WTC11 (cell line): ENCODE data around the gene SRSF11. TPM values are rescaled to one million over a fixed set of nuclear protein-coding genes. Genes with fewer than 3 reads are reported as not detected.

Experiments
- ATAC-seq: fragments of 200-7000 bp; cut with Tn5 transposase; 2 replicates; pipeline ENCODE4 v1.10.0; 2021; ENCODE audit warnings: mild to moderate bottlenecking, moderate library complexity
- CTCF ChIA-PET: fragments of 300-600 bp; sonication (Branson Sonifier 250); formaldehyde crosslinking; loops from one replicate; lab custom pipeline; 2021; ENCODE audit warnings: antibody characterized with exemption; lab: Charles Lee
- POLR2A ChIA-PET: fragments of 350-600 bp; sonication (Branson Sonifier 250); formaldehyde crosslinking; loops from one replicate; lab custom pipeline; 2021; ENCODE audit warnings: antibody characterized with exemption; lab: Charles Lee
- DNase-seq: peaks from one replicate; pipeline ENCODE4 v3.0.0; 2021; ENCODE audit warnings: low spot score
- H3K27ac Mint-ChIP-seq: 2 replicates; pipeline ENCODE4 v1.8.0; 2021; ENCODE audit warnings: mixed read lengths
- H3K27me3 Mint-ChIP-seq: 2 replicates; pipeline ENCODE4 v1.8.0; 2021; ENCODE audit warnings: low read depth, mild to moderate bottlenecking, moderate library complexity, mixed read lengths
- H3K36me3 Mint-ChIP-seq: 2 replicates; pipeline ENCODE4 v1.8.0; 2021; ENCODE audit warnings: mixed read lengths
- H3K4me1 Mint-ChIP-seq: 2 replicates; pipeline ENCODE4 v1.8.0; 2022; ENCODE audit warnings: mixed read lengths
- H3K4me3 Mint-ChIP-seq: 2 replicates; pipeline ENCODE4 v1.8.0; 2021; ENCODE audit warnings: mild to moderate bottlenecking, moderate library complexity, mixed read lengths
- H3K9me3 Mint-ChIP-seq: 2 replicates; pipeline ENCODE4 v1.8.0; 2021; ENCODE audit warnings: mixed read lengths
- AR ChIP-seq: fragments of 250-450 bp; sonication (Bioruptor Pico); IDR thresholded peaks from 2 replicates; pipeline ENCODE4 v1.9.0; 2021; ENCODE audit warnings: mild to moderate bottlenecking
- ATF1 ChIP-seq: sonication (generic); formaldehyde crosslinking; IDR thresholded peaks from 2 replicates; pipeline ENCODE4 v1.8.1; 2023; ENCODE audit warnings: mild to moderate bottlenecking, moderate library complexity, missing genetic modification reagents
- ATF2 ChIP-seq: sonication (generic); formaldehyde crosslinking; IDR thresholded peaks from 2 replicates; pipeline ENCODE4 v1.8.1; 2022; ENCODE audit warnings: low read depth, missing genetic modification reagents, borderline replicate concordance
- CREB1 ChIP-seq: sonication (generic); formaldehyde crosslinking; IDR thresholded peaks from 2 replicates; pipeline ENCODE4 v1.8.0; 2023; ENCODE audit warnings: mild to moderate bottlenecking, missing genetic modification reagents
- E2F1 ChIP-seq: sonication (generic); formaldehyde crosslinking; IDR thresholded peaks from 2 replicates; pipeline ENCODE4 v1.8.0; 2022; ENCODE audit warnings: mild to moderate bottlenecking, missing genetic modification reagents
- EMX1 ChIP-seq: fragments of 250-450 bp; sonication (Bioruptor Pico); IDR thresholded peaks from 2 replicates; pipeline ENCODE4 v1.8.0; 2021; ENCODE audit warnings: mild to moderate bottlenecking
- MYBL2 ChIP-seq: sonication (generic); formaldehyde crosslinking; IDR thresholded peaks from 2 replicates; pipeline ENCODE4 v1.8.1; 2023; ENCODE audit warnings: mild to moderate bottlenecking, moderate library complexity, missing genetic modification reagents
- NFATC4 ChIP-seq: fragments of 250-450 bp; sonication (Bioruptor Pico); IDR thresholded peaks from 2 replicates; pipeline ENCODE4 v1.9.0; 2021; ENCODE audit warnings: mild to moderate bottlenecking
- NFE2L1 ChIP-seq: sonication (generic); formaldehyde crosslinking; IDR thresholded peaks from 2 replicates; pipeline ENCODE4 v1.8.1; 2023; ENCODE audit warnings: missing genetic modification reagents
- NFYB ChIP-seq: sonication (generic); formaldehyde crosslinking; conservative IDR thresholded peaks from 2 replicates; pipeline ENCODE4 v1.8.0; 2022; ENCODE audit warnings: low read depth, missing genetic modification reagents
- NR3C1 ChIP-seq: sonication (generic); formaldehyde crosslinking; conservative IDR thresholded peaks from 2 replicates; pipeline ENCODE4 v1.8.1; 2023; ENCODE audit warnings: low read depth, mild to moderate bottlenecking, missing genetic modification reagents
- OVOL2 ChIP-seq: fragments of 250-450 bp; sonication (Bioruptor Pico); IDR thresholded peaks from 2 replicates; pipeline ENCODE4 v1.9.0; 2021; ENCODE audit warnings: mild to moderate bottlenecking, borderline replicate concordance
- USF2 ChIP-seq: sonication (generic); formaldehyde crosslinking; IDR thresholded peaks from 2 replicates; pipeline ENCODE4 v1.8.1; 2023; ENCODE audit warnings: mild to moderate bottlenecking, missing genetic modification reagents, moderate library complexity
- ZNF317 ChIP-seq: sonication (generic); formaldehyde crosslinking; IDR thresholded peaks from 2 replicates; pipeline ENCODE4 v1.8.1; 2023; ENCODE audit warnings: low read depth, mild to moderate bottlenecking, moderate library complexity, missing genetic modification reagents, borderline replicate concordance
- ZNF396 ChIP-seq: fragments of 250-450 bp; sonication (Bioruptor Pico); IDR thresholded peaks from 2 replicates; pipeline ENCODE4 v1.8.0; 2021; ENCODE audit warnings: mild to moderate bottlenecking, moderate library complexity, borderline replicate concordance
- total RNA-seq: library from RNA; stranded (reverse); gene quantifications from 3 replicates; pipeline ENCODE4 v1.2.3, GENCODE V29; 2021
- TF ChIP-seq, protein P1 (sequence below): sonication (generic); formaldehyde crosslinking; conservative IDR thresholded peaks from 2 replicates; pipeline ENCODE4 v1.8.1; 2023; ENCODE audit warnings: mild to moderate bottlenecking, low read depth, missing genetic modification reagents, moderate library complexity
- TF ChIP-seq, protein P2 (sequence below): fragments of 250-450 bp; sonication (Bioruptor Pico); IDR thresholded peaks from 2 replicates; pipeline ENCODE4 v1.8.0; 2021; ENCODE audit warnings: mild to moderate bottlenecking
- TF ChIP-seq, protein P3 (sequence below): sonication (generic); formaldehyde crosslinking; IDR thresholded peaks from 2 replicates; pipeline ENCODE4 v1.8.1; 2023; ENCODE audit warnings: mild to moderate bottlenecking, missing genetic modification reagents

The SRSF11 gene
- total RNA-seq, 1 experiment from 2014 or later, result 193 TPM

DNA sequence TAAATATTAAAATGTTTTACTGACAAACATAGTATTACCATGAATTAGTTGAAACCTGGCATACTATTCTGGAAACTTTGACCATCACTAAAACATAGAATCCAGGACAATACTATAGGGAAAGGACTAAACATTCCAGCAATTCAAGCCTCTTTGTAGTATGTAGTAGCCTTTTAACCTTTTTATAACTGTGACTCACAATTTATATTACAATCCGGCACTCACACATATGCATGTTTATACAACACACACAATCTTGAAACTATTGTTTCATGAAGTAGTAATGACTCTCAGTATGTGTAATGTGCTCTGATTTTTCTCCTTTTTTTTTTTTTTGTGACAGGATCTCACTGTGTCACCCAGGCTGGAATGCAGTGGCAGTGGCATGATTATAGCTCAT, 69.0 kb downstream of the SRSF11 start:
- POLR2A ChIA-PET, result no interaction called here
- CTCF ChIA-PET, result no interaction called here
- TF ChIP-seq, protein P1, sequence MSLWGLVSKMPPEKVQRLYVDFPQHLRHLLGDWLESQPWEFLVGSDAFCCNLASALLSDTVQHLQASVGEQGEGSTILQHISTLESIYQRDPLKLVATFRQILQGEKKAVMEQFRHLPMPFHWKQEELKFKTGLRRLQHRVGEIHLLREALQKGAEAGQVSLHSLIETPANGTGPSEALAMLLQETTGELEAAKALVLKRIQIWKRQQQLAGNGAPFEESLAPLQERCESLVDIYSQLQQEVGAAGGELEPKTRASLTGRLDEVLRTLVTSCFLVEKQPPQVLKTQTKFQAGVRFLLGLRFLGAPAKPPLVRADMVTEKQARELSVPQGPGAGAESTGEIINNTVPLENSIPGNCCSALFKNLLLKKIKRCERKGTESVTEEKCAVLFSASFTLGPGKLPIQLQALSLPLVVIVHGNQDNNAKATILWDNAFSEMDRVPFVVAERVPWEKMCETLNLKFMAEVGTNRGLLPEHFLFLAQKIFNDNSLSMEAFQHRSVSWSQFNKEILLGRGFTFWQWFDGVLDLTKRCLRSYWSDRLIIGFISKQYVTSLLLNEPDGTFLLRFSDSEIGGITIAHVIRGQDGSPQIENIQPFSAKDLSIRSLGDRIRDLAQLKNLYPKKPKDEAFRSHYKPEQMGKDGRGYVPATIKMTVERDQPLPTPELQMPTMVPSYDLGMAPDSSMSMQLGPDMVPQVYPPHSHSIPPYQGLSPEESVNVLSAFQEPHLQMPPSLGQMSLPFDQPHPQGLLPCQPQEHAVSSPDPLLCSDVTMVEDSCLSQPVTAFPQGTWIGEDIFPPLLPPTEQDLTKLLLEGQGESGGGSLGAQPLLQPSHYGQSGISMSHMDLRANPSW (CRISPR knock-in tag), result no peak
- TF ChIP-seq E2F1 (CRISPR knock-in tag), result no peak
- no peak for TF ChIP-seq CREB1 (CRISPR knock-in tag)
- TF ChIP-seq MYBL2 (CRISPR knock-in tag), result no peak
- TF ChIP-seq, protein P2, sequence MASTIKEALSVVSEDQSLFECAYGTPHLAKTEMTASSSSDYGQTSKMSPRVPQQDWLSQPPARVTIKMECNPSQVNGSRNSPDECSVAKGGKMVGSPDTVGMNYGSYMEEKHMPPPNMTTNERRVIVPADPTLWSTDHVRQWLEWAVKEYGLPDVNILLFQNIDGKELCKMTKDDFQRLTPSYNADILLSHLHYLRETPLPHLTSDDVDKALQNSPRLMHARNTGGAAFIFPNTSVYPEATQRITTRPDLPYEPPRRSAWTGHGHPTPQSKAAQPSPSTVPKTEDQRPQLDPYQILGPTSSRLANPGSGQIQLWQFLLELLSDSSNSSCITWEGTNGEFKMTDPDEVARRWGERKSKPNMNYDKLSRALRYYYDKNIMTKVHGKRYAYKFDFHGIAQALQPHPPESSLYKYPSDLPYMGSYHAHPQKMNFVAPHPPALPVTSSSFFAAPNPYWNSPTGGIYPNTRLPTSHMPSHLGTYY (CRISPR knock-in tag), result no peak
- TF ChIP-seq ZNF317, result no peak
- TF ChIP-seq ZNF396, result no peak
- no peak for TF ChIP-seq NR3C1 (CRISPR knock-in tag)
- no peak for TF ChIP-seq EMX1
- no peak for TF ChIP-seq OVOL2 (CRISPR knock-in tag)
- TF ChIP-seq NFYB, result no peak
- peaks cover 16% of the 10 kb centered on the region for H3K36me3 Mint-ChIP-seq
- H3K27ac Mint-ChIP-seq, result no peak overlapping the region
- H3K27me3 Mint-ChIP-seq, result no peaks in the 10 kb centered on the region
- no peaks in the 10 kb centered on the region for H3K9me3 Mint-ChIP-seq
- H3K4me3 Mint-ChIP-seq, result no peak overlapping the region
- no peaks in the 10 kb centered on the region for H3K4me1 Mint-ChIP-seq
- DNase-seq (no peak), ATAC-seq (no peak)

- ATAC-seq, result no peak
- H3K27ac Mint-ChIP-seq, result no peak overlapping the region
- TF ChIP-seq ATF1 (no peak), USF2 (CRISPR knock-in tag) (no peak), NFATC4 (CRISPR knock-in tag) (no peak), NFE2L1 (CRISPR knock-in tag) (no peak), ATF2 (CRISPR knock-in tag) (no peak), AR (CRISPR knock-in tag) (no peak)
- TF ChIP-seq, protein P3, sequence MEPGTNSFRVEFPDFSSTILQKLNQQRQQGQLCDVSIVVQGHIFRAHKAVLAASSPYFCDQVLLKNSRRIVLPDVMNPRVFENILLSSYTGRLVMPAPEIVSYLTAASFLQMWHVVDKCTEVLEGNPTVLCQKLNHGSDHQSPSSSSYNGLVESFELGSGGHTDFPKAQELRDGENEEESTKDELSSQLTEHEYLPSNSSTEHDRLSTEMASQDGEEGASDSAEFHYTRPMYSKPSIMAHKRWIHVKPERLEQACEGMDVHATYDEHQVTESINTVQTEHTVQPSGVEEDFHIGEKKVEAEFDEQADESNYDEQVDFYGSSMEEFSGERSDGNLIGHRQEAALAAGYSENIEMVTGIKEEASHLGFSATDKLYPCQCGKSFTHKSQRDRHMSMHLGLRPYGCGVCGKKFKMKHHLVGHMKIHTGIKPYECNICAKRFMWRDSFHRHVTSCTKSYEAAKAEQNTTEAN (CRISPR knock-in tag), result no peak
- TF ChIP-seq, all 79 proteins: peak for 0
- Mint-ChIP-seq H3K4me3 (no peak overlapping the region), H3K27me3 (no peaks in the 10 kb centered on the region), H3K36me3 (peaks cover 24% of the 10 kb centered on the region), H3K4me1 (no peaks in the 10 kb centered on the region), H3K9me3 (no peaks in the 10 kb centered on the region)
- POLR2A ChIA-PET, result no interaction called here
- CTCF ChIA-PET, result interaction anchor here (1.1 kb wide), 1 partner anchor 154 kb away, joined by 3 read pairs; no protein-coding TSS in a partner anchor
- DNase-seq, result no peak
Observed at GRCh38 chr1:70293186-70293843, 72.1 kb downstream of the SRSF11 start.
